Gastroesophageal sphincter (tissue), 3 donors: ENCODE measurements around the gene RNF150.

ENCODE experiments used
- POLR2A ChIP-seq, 2 donors: fragments of 450-650 bp; IDR thresholded peaks; one replicate each; pipeline ENCODE4 v1.6.1; 2017; ENCODE audit warnings: antibody characterized with exemption in 2 of 2, mild to moderate bottlenecking in 2 of 2, moderate library complexity in 1 of 2
- TF ChIP-seq, protein P1 (sequence below), 4 experiments: fragments of 200-600 bp in 2 of 4; fragments of 450-650 bp in 2 of 4; sonication (generic) in 1 of 4; IDR thresholded peaks; one replicate each; pipeline ENCODE4 v1.5.1; 2017 to 2019; ENCODE audit warnings: antibody characterized with exemption in 4 of 4, mild to moderate bottlenecking in 2 of 4, moderate library complexity in 2 of 4

DNA sequence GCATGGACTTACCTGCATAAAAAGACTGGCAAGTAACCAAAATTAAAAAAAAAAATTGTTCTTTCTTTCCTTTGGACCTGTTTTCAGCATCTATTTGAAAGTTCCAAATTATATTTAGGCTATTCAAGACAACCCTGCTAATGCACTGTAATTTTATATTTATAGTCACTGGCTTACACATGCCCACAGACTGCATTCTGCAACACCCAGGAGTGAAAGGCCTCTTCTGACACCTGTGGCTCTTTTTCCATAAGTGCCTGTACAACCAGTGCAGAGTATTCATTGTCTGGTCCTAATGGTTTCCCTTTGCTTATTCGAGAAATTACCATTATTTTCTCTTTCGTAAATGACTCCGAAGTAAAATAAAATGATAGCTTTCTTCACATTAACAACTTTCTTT, 143.3 kb downstream of the RNF150 start:
- TF ChIP-seq, protein P1, sequence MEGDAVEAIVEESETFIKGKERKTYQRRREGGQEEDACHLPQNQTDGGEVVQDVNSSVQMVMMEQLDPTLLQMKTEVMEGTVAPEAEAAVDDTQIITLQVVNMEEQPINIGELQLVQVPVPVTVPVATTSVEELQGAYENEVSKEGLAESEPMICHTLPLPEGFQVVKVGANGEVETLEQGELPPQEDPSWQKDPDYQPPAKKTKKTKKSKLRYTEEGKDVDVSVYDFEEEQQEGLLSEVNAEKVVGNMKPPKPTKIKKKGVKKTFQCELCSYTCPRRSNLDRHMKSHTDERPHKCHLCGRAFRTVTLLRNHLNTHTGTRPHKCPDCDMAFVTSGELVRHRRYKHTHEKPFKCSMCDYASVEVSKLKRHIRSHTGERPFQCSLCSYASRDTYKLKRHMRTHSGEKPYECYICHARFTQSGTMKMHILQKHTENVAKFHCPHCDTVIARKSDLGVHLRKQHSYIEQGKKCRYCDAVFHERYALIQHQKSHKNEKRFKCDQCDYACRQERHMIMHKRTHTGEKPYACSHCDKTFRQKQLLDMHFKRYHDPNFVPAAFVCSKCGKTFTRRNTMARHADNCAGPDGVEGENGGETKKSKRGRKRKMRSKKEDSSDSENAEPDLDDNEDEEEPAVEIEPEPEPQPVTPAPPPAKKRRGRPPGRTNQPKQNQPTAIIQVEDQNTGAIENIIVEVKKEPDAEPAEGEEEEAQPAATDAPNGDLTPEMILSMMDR (IDR thresholded peaks at IDR 0.05), result no peak
- TF ChIP-seq POLR2A (IDR thresholded peaks at IDR 0.05), result no peak
